SH-SY5Y (cell line): Measurements from ENCODE around the gene SCN1A.

Experiments used
- GATA2 ChIP-seq: IDR thresholded peaks from 2 replicates; pipeline ENCODE4 v1.6.1; 2011; ENCODE audit warnings: mild to moderate bottlenecking, low read depth, low read length
- GATA3 ChIP-seq: IDR thresholded peaks from 2 replicates; pipeline ENCODE4 v1.6.1; 2011; ENCODE audit warnings: low read depth, mild to moderate bottlenecking, low read length, moderate library complexity

DNA sequence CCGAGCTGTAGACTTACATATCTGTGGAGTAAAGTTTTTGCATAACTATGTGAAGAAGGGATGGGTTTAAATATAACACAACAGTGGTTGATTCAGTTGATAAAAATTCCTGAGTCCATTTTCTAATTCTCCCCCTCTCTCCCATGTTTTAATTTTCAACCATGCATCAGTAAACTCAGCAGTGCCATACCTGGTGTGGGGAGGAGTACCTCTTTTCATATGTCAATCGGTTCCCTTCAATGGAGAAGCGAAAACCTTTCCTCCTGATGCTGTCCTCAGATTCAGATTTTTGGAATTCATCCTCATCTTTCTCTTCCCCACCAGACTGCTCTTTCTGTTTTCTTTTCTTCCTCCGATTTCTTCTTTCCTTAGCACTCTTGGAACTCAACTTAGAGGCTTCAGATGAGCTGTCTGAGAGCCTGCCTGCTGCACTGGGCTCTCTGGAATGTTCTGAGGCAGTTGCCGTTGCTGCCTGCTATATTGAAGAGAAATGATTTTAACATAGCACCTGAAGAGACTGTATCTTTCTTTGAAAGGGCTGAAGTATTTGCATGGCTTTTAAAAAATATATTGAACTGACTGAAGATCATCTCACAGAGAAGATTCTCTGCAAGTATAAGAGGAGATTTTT lies 82.9 kb downstream of the SCN1A start:
- TF ChIP-seq GATA2 (no peak), GATA3 (no peak)
